Measurements from ENCODE around the gene ACTL7A. TPM values are rescaled to one million over a fixed set of nuclear protein-coding genes. Genes with fewer than 3 reads are reported as not detected.

Gene ACTL7A
- total and polyA plus RNA-seq, 2 of the 13 experiments (the other 11 are each of a cell fraction or from before 2014, with no cell fraction given) = not detected

DNA sequence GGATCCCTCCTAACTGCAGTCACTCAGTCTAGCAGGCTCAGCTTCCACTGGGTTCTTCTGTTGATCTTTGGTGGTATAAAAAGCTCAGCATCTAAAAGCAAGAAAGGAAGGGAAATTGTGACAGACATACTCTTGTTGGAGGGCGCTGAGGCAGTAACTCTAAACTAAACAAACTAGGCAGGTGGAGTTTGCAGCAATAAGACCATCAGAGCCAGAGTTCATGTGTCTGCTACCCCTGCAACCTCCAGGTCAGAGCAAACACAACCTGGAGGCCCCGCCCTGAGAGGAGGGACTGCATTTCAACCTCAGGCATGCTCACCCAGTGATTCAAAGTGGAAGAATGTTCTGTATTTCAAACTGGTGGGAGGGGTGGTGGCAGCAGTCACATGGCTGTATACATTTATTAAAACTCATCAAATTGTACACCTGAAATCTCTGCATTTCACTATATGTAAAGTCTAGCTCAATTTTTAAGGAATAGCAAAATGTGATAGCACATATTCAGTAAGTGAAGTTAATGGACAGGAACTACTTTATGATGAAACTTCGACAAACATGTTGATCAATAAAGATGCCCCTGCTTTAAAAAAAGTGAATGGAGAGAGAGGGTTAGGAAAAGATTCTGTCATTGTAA lies 7.1 kb downstream of the ACTL7A start (continued):
- peak; percentile 63 for TF ChIP-seq CREM (IDR thresholded peaks at IDR 0.05)
- no peak for TF ChIP-seq CREM (CRISPR knock-in tag; IDR thresholded peaks at IDR 0.05)
- no peak for TF ChIP-seq ZNF552 (CRISPR knock-in tag; IDR thresholded peaks at IDR 0.05; ENCODE audit: borderline replicate concordance)
- no peak for TF ChIP-seq CHD2 (IDR thresholded peaks at IDR 0.05; ENCODE audit: low read depth, low read length)
- TF ChIP-seq, protein P1, sequence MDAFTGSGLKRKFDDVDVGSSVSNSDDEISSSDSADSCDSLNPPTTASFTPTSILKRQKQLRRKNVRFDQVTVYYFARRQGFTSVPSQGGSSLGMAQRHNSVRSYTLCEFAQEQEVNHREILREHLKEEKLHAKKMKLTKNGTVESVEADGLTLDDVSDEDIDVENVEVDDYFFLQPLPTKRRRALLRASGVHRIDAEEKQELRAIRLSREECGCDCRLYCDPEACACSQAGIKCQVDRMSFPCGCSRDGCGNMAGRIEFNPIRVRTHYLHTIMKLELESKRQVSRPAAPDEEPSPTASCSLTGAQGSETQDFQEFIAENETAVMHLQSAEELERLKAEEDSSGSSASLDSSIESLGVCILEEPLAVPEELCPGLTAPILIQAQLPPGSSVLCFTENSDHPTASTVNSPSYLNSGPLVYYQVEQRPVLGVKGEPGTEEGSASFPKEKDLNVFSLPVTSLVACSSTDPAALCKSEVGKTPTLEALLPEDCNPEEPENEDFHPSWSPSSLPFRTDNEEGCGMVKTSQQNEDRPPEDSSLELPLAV (CRISPR knock-in tag; conservative IDR thresholded peaks at IDR 0.05; ENCODE audit: low read depth) = no peak
- no peak for TF ChIP-seq ZNF333 (CRISPR knock-in tag; IDR thresholded peaks at IDR 0.05; ENCODE audit: borderline replicate concordance)
- TF ChIP-seq, protein P2, sequence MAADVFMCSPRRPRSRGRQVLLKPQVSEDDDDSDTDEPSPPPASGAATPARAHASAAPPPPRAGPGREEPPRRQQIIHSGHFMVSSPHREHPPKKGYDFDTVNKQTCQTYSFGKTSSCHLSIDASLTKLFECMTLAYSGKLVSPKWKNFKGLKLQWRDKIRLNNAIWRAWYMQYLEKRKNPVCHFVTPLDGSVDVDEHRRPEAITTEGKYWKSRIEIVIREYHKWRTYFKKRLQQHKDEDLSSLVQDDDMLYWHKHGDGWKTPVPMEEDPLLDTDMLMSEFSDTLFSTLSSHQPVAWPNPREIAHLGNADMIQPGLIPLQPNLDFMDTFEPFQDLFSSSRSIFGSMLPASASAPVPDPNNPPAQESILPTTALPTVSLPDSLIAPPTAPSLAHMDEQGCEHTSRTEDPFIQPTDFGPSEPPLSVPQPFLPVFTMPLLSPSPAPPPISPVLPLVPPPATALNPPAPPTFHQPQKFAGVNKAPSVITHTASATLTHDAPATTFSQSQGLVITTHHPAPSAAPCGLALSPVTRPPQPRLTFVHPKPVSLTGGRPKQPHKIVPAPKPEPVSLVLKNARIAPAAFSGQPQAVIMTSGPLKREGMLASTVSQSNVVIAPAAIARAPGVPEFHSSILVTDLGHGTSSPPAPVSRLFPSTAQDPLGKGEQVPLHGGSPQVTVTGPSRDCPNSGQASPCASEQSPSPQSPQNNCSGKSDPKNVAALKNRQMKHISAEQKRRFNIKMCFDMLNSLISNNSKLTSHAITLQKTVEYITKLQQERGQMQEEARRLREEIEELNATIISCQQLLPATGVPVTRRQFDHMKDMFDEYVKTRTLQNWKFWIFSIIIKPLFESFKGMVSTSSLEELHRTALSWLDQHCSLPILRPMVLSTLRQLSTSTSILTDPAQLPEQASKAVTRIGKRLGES (CRISPR knock-in tag; IDR thresholded peaks at IDR 0.05; ENCODE audit: borderline replicate concordance) = no peak
- TF ChIP-seq HNF1B (CRISPR knock-in tag; IDR thresholded peaks at IDR 0.05) = peak; percentile 72; the same call in 1 of the 2 replicates
- 0 out of 2 replicates have a peak, but pooled peaks have one; percentile 63 for TF ChIP-seq NFIC (IDR thresholded peaks at IDR 0.05; ENCODE audit: low read length)
- TF ChIP-seq ZNF747 (CRISPR knock-in tag; IDR thresholded peaks at IDR 0.05; ENCODE audit: borderline replicate concordance) = no peak
- TF ChIP-seq GMEB1 (CRISPR knock-in tag; IDR thresholded peaks at IDR 0.05; ENCODE audit: borderline replicate concordance) = peak; percentile 42; the same call in 1 of the 2 replicates
- TF ChIP-seq RBM39 (IDR thresholded peaks at IDR 0.05; ENCODE audit: low read depth, low read length, poor library complexity, severe bottlenecking) = no peak
- TF ChIP-seq KLF12 (CRISPR knock-in tag; IDR thresholded peaks at IDR 0.05; ENCODE audit: borderline replicate concordance) = no peak; the same call in 1 of the 2 replicates
- TF ChIP-seq ZHX2 (IDR thresholded peaks at IDR 0.05; ENCODE audit: low read depth) = no peak
- TF ChIP-seq ZHX2 (CRISPR knock-in tag; IDR thresholded peaks at IDR 0.05; ENCODE audit: borderline replicate concordance) = no peak

All from HepG2 (cell line).